Thoracic aorta (tissue), 2 donors: ENCODE measurements around the gene ITSN2. TPM values are rescaled to one million over a fixed set of nuclear protein-coding genes. Genes with fewer than 3 reads are reported as not detected.

Source experiments
- ATAC-seq: fragments of 150-250 bp; one replicate; pipeline ENCODE4 v1.8.0; 2017; ENCODE audit warnings: low read depth; ENCODE audit not compliant: insufficient number of reproducible peaks, low FRiP score
- DNase-seq: peaks from one replicate; pipeline ENCODE4 v3.0.0-alpha.2; 2020; ENCODE audit warnings: low spot score
- H3K27ac ChIP-seq, 2 donors: fragments of 200-600 bp; sonication (generic); 1 replicate in 1 of 2; 2 replicates in 1 of 2; pipeline ENCODE4 v1.5.1; 2016; ENCODE audit warnings: mild to moderate bottlenecking in 2 of 2, moderate library complexity in 2 of 2
- H3K27me3 ChIP-seq: fragments of 200-600 bp; sonication (generic); replicated peaks from 2 replicates; pipeline ENCODE4 v1.6.0; 2016; ENCODE audit warnings: mild to moderate bottlenecking; ENCODE audit not compliant: insufficient read depth
- H3K36me3 ChIP-seq: fragments of 200-600 bp; sonication (generic); one replicate; pipeline ENCODE4 v1.5.1; 2016
- H3K4me1 ChIP-seq, 2 donors: fragments of 200-600 bp; sonication (generic); 1 replicate in 1 of 2; 2 replicates in 1 of 2; pipeline versions ENCODE4 v1.5.1 to v1.6.0; 2016; ENCODE audit warnings: low read depth in 2 of 2, mild to moderate bottlenecking in 1 of 2; ENCODE audit not compliant: control insufficient read depth in 1 of 2
- H3K4me3 ChIP-seq: fragments of 200-600 bp; sonication (generic); 2 replicates; pipeline ENCODE4 v1.5.1; 2016; ENCODE audit warnings: mild to moderate bottlenecking
- H3K9me3 ChIP-seq: fragments of 200-600 bp; sonication (generic); 2 replicates; pipeline ENCODE4 v1.5.1; 2016
- total RNA-seq, 2 donors: library from RNA; depleted of rRNA; stranded (reverse); fragments of >200 nt; gene quantifications; one replicate each; pipeline versions ENCODE4 v1.1.0 to v1.2.3, GENCODE V29; 2016
- TF ChIP-seq, protein P1 (sequence below): fragments of 200-600 bp; sonication (generic); IDR thresholded peaks from one replicate; pipeline ENCODE4 v1.5.1; 2019; ENCODE audit warnings: antibody characterized with exemption

The ITSN2 gene
- total RNA-seq, 2 donors from 2014 or later: 64.0 to 121 TPM

- Histone ChIP-seq H3K4me3 (no peak overlapping the region), H3K9me3 (no peaks in the 10 kb centered on the region), H3K4me1 (no peaks in the 10 kb centered on the region), H3K36me3 (peaks cover 9% of the 10 kb centered on the region), H3K27ac (no peak overlapping the region), H3K27me3 (no peaks in the 10 kb centered on the region)
- ATAC-seq (no peak), DNase-seq (no peak)
- TF ChIP-seq, protein P1, sequence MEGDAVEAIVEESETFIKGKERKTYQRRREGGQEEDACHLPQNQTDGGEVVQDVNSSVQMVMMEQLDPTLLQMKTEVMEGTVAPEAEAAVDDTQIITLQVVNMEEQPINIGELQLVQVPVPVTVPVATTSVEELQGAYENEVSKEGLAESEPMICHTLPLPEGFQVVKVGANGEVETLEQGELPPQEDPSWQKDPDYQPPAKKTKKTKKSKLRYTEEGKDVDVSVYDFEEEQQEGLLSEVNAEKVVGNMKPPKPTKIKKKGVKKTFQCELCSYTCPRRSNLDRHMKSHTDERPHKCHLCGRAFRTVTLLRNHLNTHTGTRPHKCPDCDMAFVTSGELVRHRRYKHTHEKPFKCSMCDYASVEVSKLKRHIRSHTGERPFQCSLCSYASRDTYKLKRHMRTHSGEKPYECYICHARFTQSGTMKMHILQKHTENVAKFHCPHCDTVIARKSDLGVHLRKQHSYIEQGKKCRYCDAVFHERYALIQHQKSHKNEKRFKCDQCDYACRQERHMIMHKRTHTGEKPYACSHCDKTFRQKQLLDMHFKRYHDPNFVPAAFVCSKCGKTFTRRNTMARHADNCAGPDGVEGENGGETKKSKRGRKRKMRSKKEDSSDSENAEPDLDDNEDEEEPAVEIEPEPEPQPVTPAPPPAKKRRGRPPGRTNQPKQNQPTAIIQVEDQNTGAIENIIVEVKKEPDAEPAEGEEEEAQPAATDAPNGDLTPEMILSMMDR: no peak
Observed at GRCh38 chr2:24225499-24226242, 134.7 kb downstream of the ITSN2 start.

GRCh38 chr2:24222946-24223345 is 137.4 kb downstream of the ITSN2 start:
- H3K27ac ChIP-seq: no peak overlapping the region
- H3K27me3 ChIP-seq: no peaks in the 10 kb centered on the region
- TF ChIP-seq, protein P1: no peak
- no peak for ATAC-seq
- H3K36me3 ChIP-seq: peaks cover 18% of the 10 kb centered on the region
- no peak for DNase-seq
- no peaks in the 10 kb centered on the region for H3K9me3 ChIP-seq
- H3K4me1 ChIP-seq: no peaks in the 10 kb centered on the region
- H3K4me3 ChIP-seq: no peak overlapping the region

DNA sequence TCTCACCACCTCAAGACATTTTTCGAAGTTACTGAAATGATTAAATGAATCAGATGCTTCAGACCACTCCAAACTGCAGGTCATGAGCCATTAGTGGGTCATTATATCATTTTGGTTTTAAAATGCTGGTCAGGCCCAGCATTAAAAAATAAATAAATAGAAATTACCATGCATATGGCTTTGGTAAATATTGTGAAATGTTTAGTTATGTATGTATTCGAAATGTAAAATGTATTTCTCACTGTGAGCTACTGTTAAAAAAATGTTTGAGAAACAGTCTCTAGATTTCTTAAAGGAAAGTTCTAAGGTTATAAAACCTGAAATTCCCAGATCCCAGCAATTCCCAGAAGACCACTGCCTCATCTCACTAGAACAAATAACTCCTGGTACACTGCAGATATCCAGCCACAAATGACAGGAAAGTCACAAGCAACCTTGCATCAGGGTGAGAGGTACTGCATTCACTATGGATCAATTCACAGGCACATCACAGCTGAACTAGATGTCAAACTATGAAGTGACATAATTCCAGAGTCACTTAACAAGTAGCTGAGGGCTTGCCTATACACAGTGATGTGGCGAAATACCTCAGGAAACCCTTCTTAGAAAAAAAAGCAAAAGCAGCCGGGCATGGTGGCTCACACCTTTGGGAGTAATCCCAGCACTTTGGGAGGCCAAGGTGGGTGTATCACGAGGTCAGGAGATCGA is 138.8 kb downstream of the ITSN2 start:
- ATAC-seq (no peak), DNase-seq (no peak)
- peaks cover 18% of the 10 kb centered on the region for H3K36me3 ChIP-seq
- H3K27me3 ChIP-seq: no peaks in the 10 kb centered on the region
- no peaks in the 10 kb centered on the region for H3K9me3 ChIP-seq
- no peak overlapping the region for H3K4me3 ChIP-seq
- no peak overlapping the region for H3K27ac ChIP-seq
- H3K4me1 ChIP-seq: no peaks in the 10 kb centered on the region
- TF ChIP-seq, protein P1: no peak

GRCh38 chr2:24220554-24221291 is 139.6 kb downstream of the ITSN2 start:
- H3K4me1 ChIP-seq: no peaks in the 10 kb centered on the region
- no peak for ATAC-seq
- H3K27ac ChIP-seq: no peak overlapping the region
- TF ChIP-seq, protein P1: no peak
- H3K9me3 ChIP-seq: no peaks in the 10 kb centered on the region
- H3K4me3 ChIP-seq: no peak overlapping the region
- no peak for DNase-seq
- peaks cover 16% of the 10 kb centered on the region for H3K36me3 ChIP-seq
- no peaks in the 10 kb centered on the region for H3K27me3 ChIP-seq

GRCh38 chr2:24214880-24215279 is 145.5 kb downstream of the ITSN2 start:
- H3K9me3 ChIP-seq: no peaks in the 10 kb centered on the region
- H3K27me3 ChIP-seq: no peaks in the 10 kb centered on the region
- H3K27ac ChIP-seq: no peak overlapping the region
- peaks cover 24% of the 10 kb centered on the region for H3K36me3 ChIP-seq
- H3K4me3 ChIP-seq: no peak overlapping the region
- H3K4me1 ChIP-seq: no peaks in the 10 kb centered on the region
- TF ChIP-seq, protein P1: no peak
- no peak for DNase-seq
- ATAC-seq: no peak
